ENCODE measurements around the gene FAM53A.

Gene FAM53A

DNA sequence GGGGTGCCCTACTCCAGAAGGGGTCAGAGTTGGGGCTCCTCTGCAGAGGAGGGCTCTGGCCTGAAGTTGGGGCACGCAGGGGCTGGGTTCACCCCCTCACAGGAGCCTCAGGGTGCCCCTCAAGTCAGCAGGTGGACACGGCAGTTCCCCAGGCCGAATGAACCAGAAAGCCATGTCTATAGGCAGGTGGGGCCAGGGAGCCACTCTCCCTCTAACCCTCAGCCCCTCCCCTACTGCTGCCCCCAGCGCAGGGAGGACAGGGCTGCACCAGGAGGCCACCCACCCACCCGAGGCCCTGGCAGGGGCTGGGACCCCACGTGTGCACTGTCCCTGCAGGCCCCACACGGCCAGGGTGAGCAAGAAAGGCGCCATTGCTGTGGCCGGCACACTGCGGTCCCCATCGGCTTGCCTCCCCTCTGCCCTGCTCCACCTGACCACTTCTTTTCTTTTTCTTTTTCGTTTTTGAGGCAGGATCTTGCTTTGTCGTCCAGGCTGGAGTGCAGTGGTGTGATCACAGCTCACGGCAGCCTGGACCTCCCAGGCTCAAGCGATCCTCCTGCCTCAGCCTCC lies 83.8 kb downstream of the FAM53A start:
- peaks cover 30% of the 10 kb centered on the region for H3K27me3 ChIP-seq

DNA sequence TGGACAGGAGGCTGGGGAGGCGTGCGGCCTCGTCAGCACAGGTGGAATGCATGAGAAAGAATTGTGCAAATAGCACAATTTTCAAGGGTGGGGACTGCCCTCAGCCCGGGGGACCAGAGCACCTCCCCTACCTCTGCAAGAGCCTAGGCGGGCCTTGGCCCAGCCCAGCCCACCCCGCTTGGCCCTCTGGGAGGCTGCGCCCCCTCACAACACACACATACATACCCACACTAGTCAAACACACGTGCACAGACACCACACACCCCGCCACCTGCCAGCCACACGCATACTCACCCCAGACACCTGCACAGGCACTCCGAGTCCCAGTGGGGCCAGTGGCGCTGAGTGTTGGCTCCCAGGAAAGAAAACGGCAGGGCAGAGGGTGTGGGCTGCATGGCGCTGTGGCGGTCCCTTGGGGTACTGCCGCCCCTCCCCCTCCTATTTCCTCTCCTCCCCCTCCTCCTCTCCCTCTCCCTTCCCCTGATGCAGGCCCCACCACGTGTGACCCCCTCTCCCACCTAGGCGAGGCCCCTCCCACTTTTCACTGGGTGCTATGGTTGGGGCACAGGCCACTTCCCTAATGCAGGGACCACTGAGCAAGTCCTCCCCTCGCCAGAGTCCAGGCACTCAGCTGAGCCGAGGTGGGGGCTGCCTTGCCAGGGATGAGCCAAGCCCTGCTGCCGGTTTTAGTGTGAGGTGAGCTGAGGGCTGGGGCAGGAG lies 84.5 kb downstream of the FAM53A start:
- no peak for DNase-seq
- H3K4me1 ChIP-seq: no peaks in the 10 kb centered on the region

More for the DNA sequence above, 83.8 kb downstream of the FAM53A start:
- H3K4me1 ChIP-seq: no peaks in the 10 kb centered on the region
- no peak for DNase-seq
- no peaks in the 10 kb centered on the region for H3K9me3 ChIP-seq
- H3K36me3 ChIP-seq: no peaks in the 10 kb centered on the region
- H3K4me3 ChIP-seq (ENCODE audit: low read depth, low read length): no peak overlapping the region
- TF ChIP-seq, protein P1, sequence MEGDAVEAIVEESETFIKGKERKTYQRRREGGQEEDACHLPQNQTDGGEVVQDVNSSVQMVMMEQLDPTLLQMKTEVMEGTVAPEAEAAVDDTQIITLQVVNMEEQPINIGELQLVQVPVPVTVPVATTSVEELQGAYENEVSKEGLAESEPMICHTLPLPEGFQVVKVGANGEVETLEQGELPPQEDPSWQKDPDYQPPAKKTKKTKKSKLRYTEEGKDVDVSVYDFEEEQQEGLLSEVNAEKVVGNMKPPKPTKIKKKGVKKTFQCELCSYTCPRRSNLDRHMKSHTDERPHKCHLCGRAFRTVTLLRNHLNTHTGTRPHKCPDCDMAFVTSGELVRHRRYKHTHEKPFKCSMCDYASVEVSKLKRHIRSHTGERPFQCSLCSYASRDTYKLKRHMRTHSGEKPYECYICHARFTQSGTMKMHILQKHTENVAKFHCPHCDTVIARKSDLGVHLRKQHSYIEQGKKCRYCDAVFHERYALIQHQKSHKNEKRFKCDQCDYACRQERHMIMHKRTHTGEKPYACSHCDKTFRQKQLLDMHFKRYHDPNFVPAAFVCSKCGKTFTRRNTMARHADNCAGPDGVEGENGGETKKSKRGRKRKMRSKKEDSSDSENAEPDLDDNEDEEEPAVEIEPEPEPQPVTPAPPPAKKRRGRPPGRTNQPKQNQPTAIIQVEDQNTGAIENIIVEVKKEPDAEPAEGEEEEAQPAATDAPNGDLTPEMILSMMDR (IDR thresholded peaks at IDR 0.05; ENCODE audit: low read depth, low read length): no peak

DNA sequence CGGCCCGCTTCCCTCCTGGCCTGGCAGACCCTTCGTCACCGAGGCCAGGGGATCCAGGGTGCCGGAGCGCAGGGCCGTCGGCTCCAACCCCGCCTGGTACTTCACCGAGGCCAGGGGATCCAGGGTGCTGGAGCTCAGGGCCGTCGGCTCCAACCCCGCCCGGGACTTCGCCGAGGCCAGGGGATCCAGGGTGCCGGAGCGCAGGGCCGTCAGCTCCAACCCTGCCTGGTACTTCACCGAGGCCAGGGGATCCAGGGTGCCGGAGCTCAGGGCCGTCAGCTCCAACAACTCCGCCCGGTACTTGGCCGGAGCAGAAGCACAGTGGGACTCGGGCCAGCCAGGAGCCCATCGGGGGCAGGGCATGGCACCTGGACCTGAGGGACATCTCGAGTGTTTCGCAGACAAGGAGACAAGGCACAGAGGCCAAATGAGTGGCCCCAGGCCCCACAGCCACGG lies 85.1 kb downstream of the FAM53A start:
- DNase-seq: no peak
- H3K9me3 ChIP-seq: no peaks in the 10 kb centered on the region
- peaks cover 30% of the 10 kb centered on the region for H3K27me3 ChIP-seq
- no peaks in the 10 kb centered on the region for H3K4me1 ChIP-seq
- no peaks in the 10 kb centered on the region for H3K36me3 ChIP-seq
- TF ChIP-seq, protein P1 (IDR thresholded peaks at IDR 0.05; ENCODE audit: low read depth, low read length): no peak
- no peak overlapping the region for H3K4me3 ChIP-seq (ENCODE audit: low read depth, low read length)

More for the DNA sequence above, 84.5 kb downstream of the FAM53A start:
- Histone ChIP-seq H3K27me3 (peaks cover 30% of the 10 kb centered on the region), H3K36me3 (no peaks in the 10 kb centered on the region), H3K9me3 (no peaks in the 10 kb centered on the region), H3K4me3 (ENCODE audit: low read depth, low read length) (no peak overlapping the region)
- TF ChIP-seq, protein P1 (IDR thresholded peaks at IDR 0.05; ENCODE audit: low read depth, low read length): no peak

DNA sequence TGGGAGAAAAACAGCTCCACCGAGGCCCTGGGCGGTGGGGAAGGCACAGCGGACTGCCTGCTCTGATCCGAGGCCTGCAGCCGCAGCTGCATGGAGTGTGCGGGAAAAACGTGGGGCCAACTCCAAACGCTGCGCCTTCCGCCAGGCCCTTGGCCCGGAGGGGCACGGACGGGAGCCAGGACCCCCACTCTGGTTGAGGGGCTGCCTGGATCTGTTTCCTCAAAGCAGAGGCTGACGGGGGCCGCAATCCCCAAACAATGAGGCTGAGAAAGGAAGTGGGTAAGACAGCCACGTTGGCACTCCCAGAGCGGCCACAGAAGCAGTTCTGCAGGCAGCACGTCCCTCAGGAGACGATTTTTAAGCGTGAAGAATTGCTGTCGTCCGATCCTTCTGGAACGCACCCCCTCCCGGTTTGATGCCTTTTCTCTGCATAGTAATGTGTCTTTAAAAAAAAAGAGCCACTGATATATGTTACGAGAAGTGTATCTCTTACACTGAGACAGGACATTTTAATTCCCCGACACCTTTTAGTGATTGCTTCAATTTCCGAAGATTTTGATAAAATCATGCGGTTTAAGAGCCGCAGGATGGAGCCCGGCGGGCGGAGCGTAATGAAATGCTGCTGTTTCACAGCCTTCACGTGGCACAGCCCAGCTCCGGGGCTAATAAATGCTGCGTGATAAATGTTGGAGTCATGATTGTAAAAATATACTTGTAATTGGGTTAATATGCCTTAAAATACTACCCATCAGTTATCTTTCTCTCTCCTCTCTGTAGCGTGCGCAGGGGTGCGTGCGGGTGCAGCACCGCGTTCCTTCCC lies 85.7 kb downstream of the FAM53A start:
- TF ChIP-seq, protein P1 (IDR thresholded peaks at IDR 0.05; ENCODE audit: low read depth, low read length): no peak
- Histone ChIP-seq H3K4me1 (0 out of 2 replicates have a peak, but pooled peaks cover 3% of the 10 kb centered on the region), H3K27me3 (peaks cover 29% of the 10 kb centered on the region), H3K9me3 (no peaks in the 10 kb centered on the region), H3K36me3 (no peaks in the 10 kb centered on the region), H3K4me3 (ENCODE audit: low read depth, low read length) (no peak overlapping the region)
- no peak for DNase-seq

DNA sequence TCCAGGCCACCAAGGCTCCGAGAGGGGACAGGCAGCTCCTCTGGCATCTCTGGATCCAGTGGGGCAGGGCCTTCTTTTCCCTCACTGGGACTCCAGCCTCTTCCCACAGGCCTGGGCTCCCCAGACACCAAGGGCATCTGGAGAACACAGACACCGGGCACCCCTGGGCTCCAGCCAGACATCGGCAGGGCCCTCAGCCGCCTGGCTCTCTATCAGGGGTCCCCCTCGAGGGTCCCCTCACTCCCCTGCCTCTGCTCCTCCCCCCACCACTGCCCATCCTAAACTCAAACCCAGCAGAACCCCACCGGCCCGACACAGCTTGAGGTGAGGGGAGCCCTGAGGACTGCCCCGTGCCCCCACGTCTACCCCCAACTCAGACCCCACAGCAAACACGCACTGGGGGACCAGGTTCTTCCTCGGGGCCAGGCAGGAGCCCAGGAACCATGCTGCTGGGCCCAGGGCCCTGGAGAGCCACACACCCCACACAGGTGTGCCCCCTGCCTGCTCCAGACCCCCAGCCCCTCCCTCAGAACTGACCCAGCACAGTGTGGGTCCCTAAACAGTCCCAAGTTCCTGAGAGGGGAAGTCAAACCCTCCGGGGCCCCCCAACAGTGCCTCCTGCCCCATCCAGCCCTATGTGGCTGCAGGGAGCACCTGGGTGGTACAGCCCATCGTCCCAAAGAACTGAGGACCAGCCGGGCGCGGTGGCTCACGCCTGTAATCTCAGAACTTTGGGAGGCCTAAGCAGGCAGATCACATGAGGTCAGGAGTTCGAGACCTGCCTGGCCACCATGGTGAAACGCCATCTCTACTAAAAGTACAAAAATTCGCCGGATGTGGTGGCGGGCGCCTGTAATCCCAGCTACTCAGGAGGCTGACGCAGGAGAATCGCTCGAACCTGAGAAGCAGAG lies 86.8 kb downstream of the FAM53A start:
- H3K4me3 ChIP-seq (ENCODE audit: low read depth, low read length): no peak overlapping the region
- H3K4me1 ChIP-seq: 0 out of 2 replicates have a peak, but pooled peaks cover 3% of the 10 kb centered on the region
- H3K27me3 ChIP-seq: peaks cover 32% of the 10 kb centered on the region
- TF ChIP-seq, protein P1 (IDR thresholded peaks at IDR 0.05; ENCODE audit: low read depth, low read length): no peak
- H3K9me3 ChIP-seq: no peaks in the 10 kb centered on the region
- DNase-seq: no peak
- no peaks in the 10 kb centered on the region for H3K36me3 ChIP-seq
